Memory B cell (primary cell): ENCODE results near the gene HTR2B.
"Not testable (repeated sequence)": the region's sequence is repeated elsewhere in the genome, so short reads cannot be mapped to it uniquely, and the experiment has no call there.

Source experiments
- ATAC-seq: fragments of 150-1000 bp; cut with Tn5 transposase; 2 replicates; pipeline ENCODE4 v1.10.0; 2021; ENCODE audit warnings: low read depth, mild to moderate bottlenecking, moderate library complexity
- DNase-seq, 2 donors: peaks; one replicate each; pipeline ENCODE4 v3.0.0; 2022; ENCODE audit warnings: low spot score in 2 of 2
- H3K27ac Mint-ChIP-seq: one replicate; pipeline ENCODE4 v1.8.0; 2022; ENCODE audit warnings: mild to moderate bottlenecking, moderate library complexity, mixed read lengths
- H3K27me3 Mint-ChIP-seq: one replicate; pipeline ENCODE4 v1.8.0; 2022; ENCODE audit warnings: mixed read lengths
- H3K36me3 Mint-ChIP-seq: one replicate; pipeline ENCODE4 v1.8.0; 2022; ENCODE audit warnings: mild to moderate bottlenecking, mixed read lengths
- H3K4me1 Mint-ChIP-seq: one replicate; pipeline ENCODE4 v1.8.0; 2022; ENCODE audit warnings: mixed read lengths
- H3K4me3 Mint-ChIP-seq: one replicate; pipeline ENCODE4 v1.8.0; 2022; ENCODE audit warnings: mild to moderate bottlenecking, moderate library complexity, mixed read lengths
- H3K9me3 Mint-ChIP-seq: one replicate; pipeline ENCODE4 v1.8.0; 2022; ENCODE audit warnings: mixed read lengths

Gene HTR2B

DNA sequence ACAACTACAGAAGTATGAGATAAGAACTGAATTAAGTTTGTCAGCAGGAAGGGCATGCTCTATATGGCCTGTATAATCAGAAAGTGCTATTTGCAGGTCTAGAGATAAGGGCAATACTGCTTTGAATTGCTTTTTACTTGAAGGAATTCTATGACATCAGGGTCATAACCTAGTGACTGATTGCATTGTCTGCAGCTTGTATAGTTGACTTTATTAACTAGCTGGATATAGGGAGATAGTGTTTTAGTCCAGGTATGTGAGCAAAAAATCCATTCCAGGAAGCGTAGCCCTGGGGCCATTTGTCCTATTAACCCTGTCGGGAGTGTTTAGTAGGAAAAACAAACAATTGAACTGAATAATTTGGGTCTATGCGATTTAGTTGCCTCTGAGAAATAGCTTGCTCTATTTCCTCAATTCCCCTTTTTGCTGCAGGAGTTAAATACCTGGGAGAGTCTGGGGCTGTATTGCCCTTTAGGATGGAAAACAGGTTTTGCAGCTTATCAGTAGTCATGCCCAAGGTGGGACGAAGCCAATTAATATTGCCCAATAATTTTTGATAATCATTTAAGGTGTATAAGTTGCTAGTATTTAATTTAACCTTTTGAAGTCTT is 30.0 kb downstream of the HTR2B start:
- no peak overlapping the region for H3K27ac Mint-ChIP-seq
- peaks cover 10% of the 10 kb centered on the region for H3K9me3 Mint-ChIP-seq
- H3K36me3 Mint-ChIP-seq: peaks cover 62% of the 10 kb centered on the region
- ATAC-seq (no peak), DNase-seq (no peak)
- H3K4me1 Mint-ChIP-seq: no peaks in the 10 kb centered on the region
- no peaks in the 10 kb centered on the region for H3K27me3 Mint-ChIP-seq
- no peak overlapping the region for H3K4me3 Mint-ChIP-seq

GRCh38 chr2:231093933-231094332 is 30.9 kb downstream of the HTR2B start:
- no peak overlapping the region for H3K27ac Mint-ChIP-seq
- no peak for DNase-seq
- peaks cover 61% of the 10 kb centered on the region for H3K36me3 Mint-ChIP-seq
- no peak overlapping the region for H3K4me3 Mint-ChIP-seq
- no peaks in the 10 kb centered on the region for H3K27me3 Mint-ChIP-seq
- peaks cover 10% of the 10 kb centered on the region for H3K9me3 Mint-ChIP-seq
- no peak for ATAC-seq
- H3K4me1 Mint-ChIP-seq: no peaks in the 10 kb centered on the region

DNA sequence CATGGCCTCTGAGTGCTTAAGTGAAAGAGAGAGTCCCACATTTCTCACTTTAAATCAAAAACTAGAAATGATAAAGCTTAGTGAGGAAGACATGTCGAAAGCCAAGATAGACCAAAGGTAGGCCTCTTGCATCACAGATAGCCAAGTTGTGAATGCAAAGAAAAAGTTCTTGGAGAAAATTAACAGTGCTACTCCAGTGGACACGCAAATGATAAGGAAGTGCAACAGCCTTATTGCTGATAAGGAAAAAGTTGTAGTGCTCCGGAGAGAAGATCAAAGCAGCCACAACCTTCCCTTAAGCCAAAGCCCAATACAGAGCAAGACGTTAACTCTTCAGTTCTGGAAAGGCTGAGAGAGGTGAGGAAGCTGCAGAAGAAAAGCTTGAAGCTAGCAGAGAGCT is 36.1 kb downstream of the HTR2B start:
- Mint-ChIP-seq H3K4me1 (no peaks in the 10 kb centered on the region), H3K9me3 (peaks cover 3% of the 10 kb centered on the region), H3K36me3 (peaks cover 43% of the 10 kb centered on the region), H3K27me3 (no peaks in the 10 kb centered on the region), H3K27ac (no peak overlapping the region), H3K4me3 (no peak overlapping the region)
- ATAC-seq (no peak), DNase-seq (no peak)

- no peaks in the 10 kb centered on the region for H3K9me3 Mint-ChIP-seq
- no peaks in the 10 kb centered on the region for H3K27me3 Mint-ChIP-seq
- ATAC-seq: no peak
- H3K4me3 Mint-ChIP-seq: no peak overlapping the region
- H3K27ac Mint-ChIP-seq: no peak overlapping the region
- H3K36me3 Mint-ChIP-seq: peaks cover 41% of the 10 kb centered on the region
- H3K4me1 Mint-ChIP-seq: no peaks in the 10 kb centered on the region
- no peak for DNase-seq
Observed at GRCh38 chr2:231084565-231084964, 40.3 kb downstream of the HTR2B start.

- ATAC-seq: no peak
- Mint-ChIP-seq H3K36me3 (peaks cover 25% of the 10 kb centered on the region), H3K27me3 (no peaks in the 10 kb centered on the region), H3K4me1 (no peaks in the 10 kb centered on the region), H3K9me3 (no peaks in the 10 kb centered on the region), H3K27ac (no peak overlapping the region), H3K4me3 (no peak overlapping the region)
- no peak for DNase-seq
Observed at GRCh38 chr2:231069379-231070054, 55.3 kb downstream of the HTR2B start.

- H3K36me3 Mint-ChIP-seq: peaks cover 25% of the 10 kb centered on the region
- ATAC-seq (no peak), DNase-seq (no peak)
- H3K27me3 Mint-ChIP-seq: no peaks in the 10 kb centered on the region
- H3K4me1 Mint-ChIP-seq: no peaks in the 10 kb centered on the region
- no peaks in the 10 kb centered on the region for H3K9me3 Mint-ChIP-seq
- H3K27ac Mint-ChIP-seq: no peak overlapping the region
- no peak overlapping the region for H3K4me3 Mint-ChIP-seq
Observed at GRCh38 chr2:231068525-231069222, 56.2 kb downstream of the HTR2B start.

DNA sequence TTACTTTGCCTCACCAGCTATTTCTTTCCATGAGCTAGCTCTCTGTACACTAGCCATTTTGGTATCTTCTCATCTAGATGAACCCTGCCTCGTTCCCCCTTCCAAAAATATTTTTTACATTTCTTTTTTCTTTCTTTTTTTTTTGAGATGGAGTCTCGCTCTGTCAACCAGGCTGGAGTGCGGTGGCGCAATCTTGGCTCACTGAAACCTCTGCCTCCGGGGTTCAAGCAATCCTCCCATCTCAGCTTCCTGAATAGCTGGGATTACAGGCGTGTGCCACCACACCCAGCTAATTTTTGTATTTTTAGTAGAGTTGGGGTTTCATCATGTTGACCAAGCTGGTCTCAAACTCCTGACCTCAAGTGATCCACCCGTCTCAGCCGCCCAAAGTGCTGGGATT is 57.3 kb downstream of the HTR2B start:
- not testable (repeated sequence) for H3K4me1 Mint-ChIP-seq, H3K9me3 Mint-ChIP-seq, H3K27ac Mint-ChIP-seq, ATAC-seq, DNase-seq, H3K27me3 Mint-ChIP-seq, H3K4me3 Mint-ChIP-seq
- peaks cover 24% of the 10 kb centered on the region for H3K36me3 Mint-ChIP-seq

DNA sequence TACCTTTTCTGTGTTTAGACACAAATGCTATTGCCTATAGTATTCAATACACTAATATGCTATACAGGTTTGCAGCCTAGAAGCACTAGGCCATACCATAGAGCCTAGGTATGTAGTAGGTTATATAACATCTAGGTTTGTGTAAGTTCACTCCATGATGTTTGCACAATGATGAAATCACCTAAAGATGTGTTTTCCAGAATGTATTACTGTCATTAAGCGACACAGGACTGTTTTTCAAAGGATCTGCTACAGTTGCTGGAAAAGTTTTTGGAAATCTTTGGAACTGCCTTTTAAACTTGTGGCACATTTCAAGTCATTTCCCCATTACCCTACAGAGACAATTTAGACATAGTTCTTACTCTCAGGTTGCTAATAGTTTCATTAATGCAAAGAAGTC is 58.9 kb downstream of the HTR2B start:
- no peaks in the 10 kb centered on the region for H3K9me3 Mint-ChIP-seq
- H3K4me1 Mint-ChIP-seq: peaks cover 2% of the 10 kb centered on the region
- no peak overlapping the region for H3K27ac Mint-ChIP-seq
- peaks cover 26% of the 10 kb centered on the region for H3K36me3 Mint-ChIP-seq
- no peaks in the 10 kb centered on the region for H3K27me3 Mint-ChIP-seq
- no peak overlapping the region for H3K4me3 Mint-ChIP-seq
- ATAC-seq (no peak), DNase-seq (no peak)

- Mint-ChIP-seq H3K9me3 (no peaks in the 10 kb centered on the region), H3K4me3 (no peak overlapping the region), H3K36me3 (peaks cover 21% of the 10 kb centered on the region), H3K4me1 (peaks cover 18% of the 10 kb centered on the region), H3K27ac (no peak overlapping the region), H3K27me3 (no peaks in the 10 kb centered on the region)
- no peak for ATAC-seq
- DNase-seq: no peak
Observed at GRCh38 chr2:231063347-231063746, 61.5 kb downstream of the HTR2B start.

GRCh38 chr2:231062776-231063175 is 62.1 kb downstream of the HTR2B start:
- Mint-ChIP-seq H3K4me3 (no peak overlapping the region), H3K4me1 (peaks cover 23% of the 10 kb centered on the region), H3K27me3 (no peaks in the 10 kb centered on the region), H3K27ac (no peak overlapping the region), H3K9me3 (no peaks in the 10 kb centered on the region), H3K36me3 (peaks cover 16% of the 10 kb centered on the region)
- no peak for DNase-seq
- ATAC-seq: no peak

DNA sequence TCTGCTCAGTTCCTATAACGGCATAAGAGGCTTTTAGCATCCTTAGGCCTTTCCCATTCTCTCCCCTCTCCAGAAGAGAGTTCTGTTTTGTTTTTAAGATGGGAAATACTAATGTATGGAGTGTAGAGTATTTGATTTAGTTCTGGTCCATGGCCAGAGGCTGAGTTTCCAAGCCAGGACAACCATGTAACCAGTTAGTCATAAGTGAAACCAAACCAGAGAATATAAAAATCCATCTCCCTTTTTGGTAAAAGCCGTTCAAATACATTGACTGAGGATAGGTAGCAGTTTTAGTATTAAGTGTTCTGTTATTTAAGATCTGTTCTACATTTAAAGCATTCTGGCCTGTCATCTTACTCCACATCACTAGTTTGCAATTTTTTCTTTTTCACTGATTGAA is 65.1 kb downstream of the HTR2B start:
- H3K4me1 Mint-ChIP-seq: peaks cover 26% of the 10 kb centered on the region
- no peak for DNase-seq
- H3K36me3 Mint-ChIP-seq: peaks cover 10% of the 10 kb centered on the region
- no peak overlapping the region for H3K4me3 Mint-ChIP-seq
- H3K9me3 Mint-ChIP-seq: no peaks in the 10 kb centered on the region
- ATAC-seq: no peak
- H3K27ac Mint-ChIP-seq: no peak overlapping the region
- no peaks in the 10 kb centered on the region for H3K27me3 Mint-ChIP-seq

GRCh38 chr2:231058761-231059550 is 65.9 kb downstream of the HTR2B start:
- Mint-ChIP-seq H3K27me3 (peaks cover 3% of the 10 kb centered on the region), H3K4me3 (peak overlapping the region; percentile 57), H3K36me3 (peaks cover 10% of the 10 kb centered on the region), H3K27ac (no peak overlapping the region), H3K9me3 (no peaks in the 10 kb centered on the region), H3K4me1 (peaks cover 26% of the 10 kb centered on the region)
- DNase-seq (no peak), ATAC-seq (no peak)
